Breast epithelium (tissue), 4 donors: ENCODE measurements around the gene KIAA0232. TPM values are rescaled to one million over a fixed set of nuclear protein-coding genes. Genes with fewer than 3 reads are reported as not detected.

Source experiments
- DNase-seq, 2 donors: peaks; one replicate each; pipeline ENCODE4 v3.0.0-alpha.2; 2019; ENCODE audit warnings: low spot score in 2 of 2
- H3K27ac ChIP-seq, 2 donors: fragments of 200-600 bp; sonication (generic) in 1 of 2; one replicate each; pipeline ENCODE4 v1.5.1; 2016 to 2019; ENCODE audit warnings: mild to moderate bottlenecking in 1 of 2
- H3K27me3 ChIP-seq, 2 donors: fragments of 200-600 bp; sonication (generic) in 1 of 2; one replicate each; pipeline versions ENCODE4 v1.5.1 to v1.6.0; 2017 to 2019; ENCODE audit warnings: control low read depth in 1 of 2, mild to moderate bottlenecking in 1 of 2
- H3K36me3 ChIP-seq: fragments of 200-600 bp; one replicate; pipeline ENCODE4 v1.5.1; 2019
- H3K4me1 ChIP-seq, 2 donors: fragments of 200-600 bp; sonication (generic); one replicate each; pipeline ENCODE4 v1.5.1; 2016 to 2019; ENCODE audit warnings: control low read depth in 1 of 2
- H3K4me3 ChIP-seq, 3 donors: fragments of 200-600 bp; sonication (generic); 1 replicate in 2 of 3; 2 replicates in 1 of 3; pipeline ENCODE4 v1.5.1; 2016 to 2019; ENCODE audit warnings: mild to moderate bottlenecking in 3 of 3, moderate library complexity in 2 of 3
- H3K9me3 ChIP-seq, 2 donors: fragments of 200-600 bp; sonication (generic) in 1 of 2; one replicate each; pipeline ENCODE4 v1.5.1; 2016 to 2019; ENCODE audit warnings: control low read depth in 1 of 2
- POLR2A ChIP-seq: fragments of 450-650 bp; IDR thresholded peaks from one replicate; pipeline ENCODE4 v1.6.1; 2016; ENCODE audit warnings: antibody characterized with exemption, mild to moderate bottlenecking, moderate library complexity
- POLR2AphosphoS5 ChIP-seq, 3 donors: sonication (generic); formaldehyde crosslinking; IDR thresholded peaks; one replicate each; pipeline ENCODE4 v1.6.1; 2017; ENCODE audit warnings: antibody characterized with exemption in 3 of 3
- intact Hi-C: fragments of 100-400 bp; cut with DNase I; formaldehyde crosslinking; loops from one replicate; pipeline ENCODE4 v1.15.1; 2023; ENCODE audit warnings: low total_unique reads
- total RNA-seq, 3 donors: library from RNA; depleted of rRNA; stranded (reverse); fragments of >200 nt; gene quantifications; one replicate each; pipeline ENCODE4 v1.1.0, GENCODE V29; 2016
- TF ChIP-seq, protein P1 (sequence below), 3 donors: fragments of 450-650 bp; IDR thresholded peaks; one replicate each; pipeline ENCODE4 v1.5.1; 2016 to 2017; ENCODE audit warnings: antibody characterized with exemption in 3 of 3, mild to moderate bottlenecking in 3 of 3, moderate library complexity in 3 of 3

The KIAA0232 gene
- total RNA-seq, 3 donors from 2014 or later, result 31.5 to 40.8 (median 31.7) TPM

DNA sequence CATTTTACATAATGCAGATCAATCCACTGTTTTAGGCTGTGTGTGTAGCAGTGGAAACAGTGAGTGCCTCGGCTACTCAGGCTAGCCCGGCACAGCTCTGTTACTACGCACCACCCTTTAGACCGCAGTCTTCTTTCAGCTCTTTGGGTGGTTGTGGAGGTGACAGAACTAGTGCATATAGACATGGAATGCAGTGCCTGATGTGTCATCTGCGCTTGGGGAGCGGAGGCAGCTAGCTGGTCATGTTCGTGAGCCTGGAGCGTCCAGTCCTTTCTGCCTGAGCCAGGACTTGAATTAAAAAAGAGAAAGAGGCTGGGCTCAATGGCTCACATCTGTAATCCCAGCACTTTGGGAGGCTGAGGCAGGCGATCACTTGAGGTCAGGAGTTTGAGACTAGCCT, 131.9 kb downstream of the KIAA0232 start:
- no peaks in the 10 kb centered on the region for H3K36me3 ChIP-seq
- TF ChIP-seq, protein P1, sequence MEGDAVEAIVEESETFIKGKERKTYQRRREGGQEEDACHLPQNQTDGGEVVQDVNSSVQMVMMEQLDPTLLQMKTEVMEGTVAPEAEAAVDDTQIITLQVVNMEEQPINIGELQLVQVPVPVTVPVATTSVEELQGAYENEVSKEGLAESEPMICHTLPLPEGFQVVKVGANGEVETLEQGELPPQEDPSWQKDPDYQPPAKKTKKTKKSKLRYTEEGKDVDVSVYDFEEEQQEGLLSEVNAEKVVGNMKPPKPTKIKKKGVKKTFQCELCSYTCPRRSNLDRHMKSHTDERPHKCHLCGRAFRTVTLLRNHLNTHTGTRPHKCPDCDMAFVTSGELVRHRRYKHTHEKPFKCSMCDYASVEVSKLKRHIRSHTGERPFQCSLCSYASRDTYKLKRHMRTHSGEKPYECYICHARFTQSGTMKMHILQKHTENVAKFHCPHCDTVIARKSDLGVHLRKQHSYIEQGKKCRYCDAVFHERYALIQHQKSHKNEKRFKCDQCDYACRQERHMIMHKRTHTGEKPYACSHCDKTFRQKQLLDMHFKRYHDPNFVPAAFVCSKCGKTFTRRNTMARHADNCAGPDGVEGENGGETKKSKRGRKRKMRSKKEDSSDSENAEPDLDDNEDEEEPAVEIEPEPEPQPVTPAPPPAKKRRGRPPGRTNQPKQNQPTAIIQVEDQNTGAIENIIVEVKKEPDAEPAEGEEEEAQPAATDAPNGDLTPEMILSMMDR (IDR thresholded peaks at IDR 0.05), result no peak
- TF ChIP-seq POLR2AphosphoS5 (IDR thresholded peaks at IDR 0.05) (no peak), POLR2A (no peak)
- H3K9me3 ChIP-seq, result no peaks in the 10 kb centered on the region
- intact Hi-C loops, result no loop called here
- no peak overlapping the region for H3K4me3 ChIP-seq
- no peak for DNase-seq
- no peak overlapping the region for H3K27ac ChIP-seq
- peaks cover 14 to 22% of the 10 kb centered on the region in 2 donors for H3K4me1 ChIP-seq
- no peaks in the 10 kb centered on the region for H3K27me3 ChIP-seq

DNA sequence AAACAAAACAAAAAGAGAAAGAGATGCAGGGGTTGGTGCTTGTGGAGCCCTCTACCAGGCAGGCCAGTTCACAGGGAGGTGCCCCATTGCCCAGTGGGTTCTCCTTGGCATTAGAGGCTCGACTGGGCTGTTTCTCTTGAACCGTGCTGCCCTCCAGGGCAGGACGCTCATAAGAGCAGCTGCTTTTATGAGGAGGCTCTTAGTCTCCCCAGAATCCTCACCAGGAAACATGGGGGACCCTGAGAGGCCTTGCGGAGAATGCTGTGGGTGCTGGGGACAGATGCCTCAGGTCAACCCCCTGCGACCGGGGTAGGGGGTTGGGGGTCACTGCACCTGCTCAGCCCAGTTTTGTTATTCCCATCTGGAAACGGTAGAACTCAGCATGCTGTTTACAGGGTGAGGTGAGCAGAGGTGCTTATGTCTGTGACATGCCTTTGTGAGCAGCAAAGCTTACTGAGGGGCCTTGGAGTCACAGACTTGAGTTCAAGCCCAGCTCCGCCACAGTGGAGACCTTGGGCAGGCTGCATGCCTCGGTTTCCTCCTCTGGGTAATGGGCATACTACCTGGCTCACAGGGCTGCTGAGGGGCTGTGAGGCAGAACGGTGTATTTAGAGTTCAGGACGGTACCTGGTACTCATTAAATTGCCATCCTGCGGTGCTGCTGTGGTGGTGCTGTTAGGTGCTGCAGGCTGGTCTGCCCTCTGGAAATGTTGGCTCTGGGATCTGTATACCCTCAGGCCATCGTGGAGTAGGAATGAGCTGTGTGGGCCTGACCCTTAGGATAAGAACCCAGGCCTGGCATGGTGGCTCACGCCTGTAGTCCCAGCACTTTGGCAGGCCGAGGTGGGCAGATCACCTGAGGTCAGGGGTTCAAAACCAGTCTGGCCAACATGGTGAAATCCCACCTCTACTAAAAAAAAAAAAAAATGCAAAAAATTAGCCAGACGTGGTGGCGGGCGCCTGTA, 132.8 kb downstream of the KIAA0232 start:
- Histone ChIP-seq H3K27me3 (no peaks in the 10 kb centered on the region), H3K4me1 (peaks cover 14 to 22% of the 10 kb centered on the region in 2 donors), H3K27ac (peak overlapping the region in 1 of 2 donors; percentile 20), H3K36me3 (no peaks in the 10 kb centered on the region), H3K4me3 (no peak overlapping the region), H3K9me3 (no peaks in the 10 kb centered on the region)
- TF ChIP-seq POLR2AphosphoS5 (IDR thresholded peaks at IDR 0.05) (no peak), POLR2A (no peak)
- TF ChIP-seq, protein P1 (IDR thresholded peaks at IDR 0.05), result no peak
- no peak for DNase-seq
- intact Hi-C loops, result no loop called here

DNA sequence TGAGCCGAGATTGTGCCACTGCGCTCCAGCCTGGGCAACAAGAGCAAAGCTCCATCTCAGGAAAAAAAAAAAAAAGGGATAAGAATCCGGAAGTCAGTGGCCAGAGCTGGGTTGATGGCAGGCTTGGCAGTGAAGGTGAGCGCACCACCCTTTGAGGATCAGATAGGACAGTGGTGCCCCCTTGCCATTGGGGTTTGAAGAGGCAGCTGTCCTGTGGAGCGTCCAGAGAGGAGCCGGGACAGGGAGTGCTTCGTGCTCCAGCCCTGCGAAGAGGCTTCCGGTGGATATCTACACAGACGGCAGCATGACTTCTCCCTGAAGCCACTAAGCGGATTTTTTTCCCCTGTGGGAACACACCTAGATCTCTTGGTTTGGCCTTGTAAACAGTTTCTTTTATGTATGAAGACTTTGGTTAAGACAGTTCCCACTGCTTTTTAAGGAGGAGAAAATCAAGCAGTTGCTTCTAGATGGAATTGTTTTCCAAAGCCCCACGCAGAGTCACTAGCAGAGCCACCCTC, 133.6 kb downstream of the KIAA0232 start:
- TF ChIP-seq POLR2A (no peak), POLR2AphosphoS5 (IDR thresholded peaks at IDR 0.05) (no peak)
- TF ChIP-seq, protein P1 (IDR thresholded peaks at IDR 0.05), result no peak
- H3K4me1 ChIP-seq, result peaks cover 14 to 22% of the 10 kb centered on the region in 2 donors
- H3K9me3 ChIP-seq, result no peaks in the 10 kb centered on the region
- no peak for DNase-seq
- no peak overlapping the region for H3K4me3 ChIP-seq
- no peaks in the 10 kb centered on the region for H3K27me3 ChIP-seq
- H3K36me3 ChIP-seq, result no peaks in the 10 kb centered on the region
- peak overlapping the region; percentile 81 to 90 for H3K27ac ChIP-seq
- intact Hi-C loops, result no loop called here

DNA sequence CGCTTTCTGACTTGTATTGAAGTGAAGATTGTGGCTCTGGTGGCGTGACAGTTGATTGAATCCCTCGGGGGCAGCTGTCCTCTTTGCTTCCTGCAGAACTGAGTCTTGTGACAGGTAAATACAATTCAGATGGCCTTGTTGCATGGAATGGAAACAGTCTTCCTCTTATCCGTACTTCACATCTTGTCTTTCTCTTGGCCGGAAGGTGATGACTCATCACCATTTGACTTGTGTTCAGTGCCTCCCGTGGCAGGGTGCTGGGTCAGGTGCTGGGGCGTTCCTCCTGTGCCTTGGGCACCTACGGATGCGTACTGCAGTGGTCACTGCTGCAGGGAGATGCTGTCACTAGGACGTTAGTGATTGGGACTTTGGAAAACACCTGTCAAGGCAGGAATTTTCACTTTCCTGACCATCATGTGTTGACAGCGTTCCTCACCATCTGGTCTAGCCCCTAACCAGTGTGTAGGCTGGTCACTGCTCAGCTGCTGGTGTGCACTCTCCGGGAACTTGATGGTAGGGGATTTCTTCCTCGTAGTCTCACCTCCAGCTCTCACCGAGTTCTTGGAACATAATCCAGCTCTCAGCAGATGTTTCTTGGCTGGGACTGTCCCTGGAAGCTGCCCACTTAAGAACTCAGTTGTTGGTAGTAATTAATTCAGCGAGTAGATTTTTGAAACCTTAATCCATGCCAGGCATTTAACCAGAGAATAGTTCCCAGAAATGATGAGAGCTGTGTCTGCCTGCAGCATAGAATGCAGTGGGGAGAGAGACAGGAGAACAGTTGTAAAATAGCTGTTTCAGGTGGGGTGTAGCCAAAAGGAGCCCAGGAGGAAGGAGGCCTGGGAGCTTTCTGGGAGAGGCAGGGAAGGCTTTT, 134.3 kb downstream of the KIAA0232 start:
- intact Hi-C loops, result no loop called here

More for the DNA sequence above, 134.3 kb downstream of the KIAA0232 start:
- no peaks in the 10 kb centered on the region for H3K36me3 ChIP-seq
- H3K4me1 ChIP-seq, result peaks cover 14 to 22% of the 10 kb centered on the region in 2 donors
- peak overlapping the region in 1 of 3 donors; percentile 30 for H3K4me3 ChIP-seq
- no peaks in the 10 kb centered on the region for H3K9me3 ChIP-seq
- H3K27me3 ChIP-seq, result no peaks in the 10 kb centered on the region
- H3K27ac ChIP-seq, result peak overlapping the region; percentile 81 to 90
- DNase-seq, result peak; percentile 73 to 78
- peak in 2 of 3 donors; percentile 47 to 61 for TF ChIP-seq POLR2AphosphoS5 (IDR thresholded peaks at IDR 0.05)
- no peak for TF ChIP-seq POLR2A
